HEK293T (cell line): ENCODE measurements around the gene TSC1.
A peak's percentile ranks its signal among the peaks of the same experiment; 100 is the strongest.

ENCODE experiments used
- CTCF ChIA-PET: fragments of 350-600 bp; formaldehyde crosslinking; extraction: SDS; loops from one replicate; lab custom pipeline; 2021; ENCODE audit warnings: antibody characterized with exemption, inconsistent platforms; lab: Yijun Ruan, JAX
- POLR2A ChIA-PET: fragments of 350-600 bp; formaldehyde crosslinking; extraction: SDS; loops from one replicate; lab custom pipeline; 2020; ENCODE audit warnings: antibody characterized with exemption, inconsistent platforms; lab: Yijun Ruan, JAX
- DNase-seq: peaks from one replicate; pipeline ENCODE4 v3.0.0; 2012; ENCODE audit warnings: mixed read lengths; ENCODE audit errors: extremely low spot score
- ARNT ChIP-seq: fragments of 450-650 bp; IDR thresholded peaks from 2 replicates; pipeline ENCODE4 v1.6.1; 2017; ENCODE audit warnings: mild to moderate bottlenecking
- BHLHE40 ChIP-seq: fragments of 450-650 bp; IDR thresholded peaks from 2 replicates; pipeline ENCODE4 v1.6.1; 2016; ENCODE audit warnings: mild to moderate bottlenecking, moderate library complexity, borderline replicate concordance
- CTBP1 ChIP-seq: fragments of 450-650 bp; IDR thresholded peaks from 2 replicates; pipeline ENCODE4 v1.6.1; 2016; ENCODE audit warnings: borderline replicate concordance
- ELF4 ChIP-seq: fragments of 450-650 bp; IDR thresholded peaks from 2 replicates; pipeline ENCODE4 v1.6.1; 2017; ENCODE audit warnings: antibody characterized with exemption
- FOXA1 ChIP-seq: fragments of 450-650 bp; IDR thresholded peaks from 2 replicates; pipeline ENCODE4 v1.6.1; 2016; ENCODE audit warnings: mild to moderate bottlenecking
- FOXK2 ChIP-seq: fragments of 450-650 bp; IDR thresholded peaks from 2 replicates; pipeline ENCODE4 v1.6.1; 2016; ENCODE audit warnings: mild to moderate bottlenecking
- FOXM1 ChIP-seq: fragments of 450-650 bp; IDR thresholded peaks from 2 replicates; pipeline ENCODE4 v1.6.1; 2017; ENCODE audit warnings: mild to moderate bottlenecking, borderline replicate concordance
- HDGF ChIP-seq: fragments of 450-650 bp; IDR thresholded peaks from 2 replicates; pipeline ENCODE4 v1.6.1; 2017; ENCODE audit warnings: antibody characterized with exemption, borderline replicate concordance
- L3MBTL2 ChIP-seq: fragments of 450-650 bp; conservative IDR thresholded peaks from 2 replicates; pipeline ENCODE4 v1.6.1; 2016; ENCODE audit warnings: mild to moderate bottlenecking
- LEF1 ChIP-seq: fragments of 450-650 bp; IDR thresholded peaks from 2 replicates; pipeline ENCODE4 v1.6.1; 2017; ENCODE audit warnings: mild to moderate bottlenecking, borderline replicate concordance
- NFRKB ChIP-seq: fragments of 450-650 bp; IDR thresholded peaks from 2 replicates; pipeline ENCODE4 v1.6.1; 2016; ENCODE audit warnings: mild to moderate bottlenecking, moderate library complexity
- PKNOX1 ChIP-seq: fragments of 450-650 bp; IDR thresholded peaks from 2 replicates; pipeline ENCODE4 v1.6.1; 2016
- SP1 ChIP-seq: fragments of 450-650 bp; IDR thresholded peaks from 2 replicates; pipeline ENCODE4 v1.6.1; 2017
- SUZ12 ChIP-seq: fragments of 450-650 bp; IDR thresholded peaks from 2 replicates; pipeline ENCODE4 v1.6.1; 2016; ENCODE audit warnings: mild to moderate bottlenecking
- TARDBP ChIP-seq: fragments of 450-650 bp; IDR thresholded peaks from 2 replicates; pipeline ENCODE4 v1.6.1; 2016
- ZNF384 ChIP-seq: fragments of 450-650 bp; IDR thresholded peaks from 2 replicates; pipeline ENCODE4 v1.6.1; 2016

Gene TSC1

DNA sequence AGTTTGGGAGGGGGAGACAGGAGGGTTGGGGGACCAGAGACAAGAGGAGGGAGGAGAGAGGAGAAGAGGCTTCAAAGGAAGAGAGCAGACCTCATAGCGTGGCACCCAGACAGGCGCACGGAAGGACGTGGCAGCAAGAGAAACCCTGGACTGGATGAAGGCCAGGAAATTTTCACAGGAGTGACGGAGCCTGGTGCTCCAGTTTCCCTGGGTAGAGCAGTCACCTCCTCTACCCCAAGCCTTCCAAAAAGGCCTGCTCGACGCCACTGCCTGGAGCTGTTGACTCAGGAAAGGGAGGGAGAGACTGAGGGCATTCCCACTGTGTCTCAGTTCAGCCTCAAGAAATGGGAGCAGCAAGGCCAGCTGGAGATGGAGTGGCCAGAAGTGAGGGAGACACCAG, 85.7 kb downstream of the TSC1 start:
- DNase-seq, result no peak

DNA sequence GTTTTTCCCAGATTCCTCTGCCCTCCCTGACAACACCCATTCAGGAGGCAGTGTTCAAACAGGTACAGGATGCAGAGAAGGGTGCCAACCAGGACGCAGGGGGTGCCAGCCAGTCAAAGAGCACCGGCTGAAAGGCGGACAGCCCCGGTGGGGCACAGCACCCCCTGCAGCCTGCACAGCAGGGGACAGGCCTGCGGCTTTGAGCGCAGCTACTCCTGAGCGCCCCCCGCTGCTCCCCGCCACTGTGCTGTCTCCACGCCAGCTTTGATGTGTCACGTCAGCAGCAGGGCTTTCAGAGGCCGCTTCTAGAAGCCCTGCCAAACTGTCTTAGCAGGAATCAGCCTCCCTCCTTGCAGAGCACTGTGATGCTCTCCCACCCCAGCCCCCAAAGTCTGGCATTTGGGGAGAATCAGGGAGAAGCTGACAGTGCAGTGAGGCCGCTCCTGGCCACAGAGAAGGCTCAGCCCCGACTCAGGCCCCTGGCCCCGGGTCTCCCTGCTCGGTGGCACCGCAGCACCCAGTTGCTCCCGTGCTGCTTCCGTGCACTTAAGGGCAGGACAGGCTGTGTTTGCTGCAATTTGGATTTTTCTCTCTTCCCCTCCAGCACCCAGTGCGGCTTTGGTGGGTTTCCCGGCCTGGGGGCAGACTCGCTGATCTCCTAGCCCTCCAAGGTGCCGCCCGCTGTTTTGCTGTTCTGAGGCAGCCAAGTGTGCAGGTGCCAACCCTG, 86.6 kb downstream of the TSC1 start:
- ChIA-PET CTCF (no interaction called here), POLR2A (no interaction called here)
- no peak for DNase-seq
- TF ChIP-seq FOXM1 (no peak), TARDBP (no peak), PKNOX1 (0 out of 2 replicates have a peak, but pooled peaks have one; percentile 23), L3MBTL2 (no peak), FOXK2 (no peak), SUZ12 (no peak), FOXA1 (no peak), HDGF (no peak), CTBP1 (no peak)

More for the DNA sequence above, 85.7 kb downstream of the TSC1 start:
- ChIA-PET POLR2A (no interaction called here), CTCF (no interaction called here)
- no peak for TF ChIP-seq FOXM1
- no peak for TF ChIP-seq PKNOX1
- TF ChIP-seq FOXA1, result no peak
- TF ChIP-seq HDGF, result no peak

- ChIA-PET POLR2A (no interaction called here), CTCF (no interaction called here)
- DNase-seq, result no peak
- TF ChIP-seq ZNF384, result no peak
- TF ChIP-seq LEF1, result no peak
Observed at GRCh38 chr9:132857031-132857430, 87.4 kb downstream of the TSC1 start.

DNA sequence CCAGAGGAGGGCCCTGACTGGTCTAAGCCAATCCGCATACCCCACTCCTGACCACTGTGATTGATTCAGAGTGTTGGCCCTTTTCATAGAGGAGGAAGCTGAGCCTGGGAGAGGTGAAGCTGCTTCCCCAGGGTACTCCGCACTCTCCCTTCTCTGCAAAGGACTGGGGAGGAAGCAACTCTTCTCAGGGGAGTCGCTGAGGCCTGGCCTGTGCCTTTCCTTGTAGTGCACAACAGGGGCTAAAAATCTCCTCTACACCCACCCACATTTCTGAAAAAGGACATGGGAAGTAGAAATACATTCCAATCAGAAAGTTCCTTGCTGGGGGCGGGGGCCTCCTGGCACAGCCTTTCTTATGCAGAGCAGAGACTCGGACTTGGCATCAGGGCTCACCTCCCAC, 88.5 kb downstream of the TSC1 start:
- CTCF ChIA-PET, result no interaction called here
- POLR2A ChIA-PET, result no interaction called here
- no peak for DNase-seq
- TF ChIP-seq BHLHE40 (no peak), TARDBP (no peak), CTBP1 (no peak), SP1 (no peak), HDGF (no peak), NFRKB (no peak), PKNOX1 (no peak), ELF4 (no peak), FOXA1 (no peak), FOXM1 (no peak), ZNF384 (no peak), SUZ12 (no peak)

GRCh38 chr9:132854832-132855231, 89.6 kb downstream of the TSC1 start:
- no peak for DNase-seq
- CTCF ChIA-PET, result no interaction called here
- POLR2A ChIA-PET, result no interaction called here
- TF ChIP-seq NFRKB, result no peak
- TF ChIP-seq SP1, result no peak
- no peak for TF ChIP-seq ARNT
- TF ChIP-seq L3MBTL2, result no peak
- no peak for TF ChIP-seq FOXA1
- TF ChIP-seq SUZ12, result no peak
- no peak for TF ChIP-seq ELF4
- TF ChIP-seq TARDBP, result no peak
- no peak for TF ChIP-seq HDGF
- no peak for TF ChIP-seq ZNF384
- no peak for TF ChIP-seq FOXM1
- TF ChIP-seq FOXK2, result no peak
- no peak for TF ChIP-seq BHLHE40
- no peak for TF ChIP-seq LEF1
- TF ChIP-seq PKNOX1, result no peak
- TF ChIP-seq CTBP1, result no peak

GRCh38 chr9:132853482-132853881, 90.9 kb downstream of the TSC1 start:
- DNase-seq, result no peak
- TF ChIP-seq BHLHE40, result no peak
- TF ChIP-seq ARNT, result no peak
- no peak for TF ChIP-seq L3MBTL2
- no peak for TF ChIP-seq FOXA1
- TF ChIP-seq NFRKB, result no peak
- POLR2A ChIA-PET, result no interaction called here
- CTCF ChIA-PET, result interaction anchor here (0.7 kb wide), 1 partner anchor 21 kb away, joined by 3 read pairs; no protein-coding TSS in a partner anchor
